GM12878 (cell line): ENCODE data around the gene TNFSF12. TPM values are rescaled to one million over a fixed set of nuclear protein-coding genes. Genes with fewer than 3 reads are reported as not detected.
A peak's percentile ranks its signal among the peaks of the same experiment; 100 is the strongest.

Source experiments
- DPF2 ChIP-seq: fragments of 450-650 bp; IDR thresholded peaks from 2 replicates; pipeline ENCODE4 v1.6.1; 2017; ENCODE audit warnings: mild to moderate bottlenecking
- FOS ChIP-seq: IDR thresholded peaks from 3 replicates; pipeline ENCODE4 v1.6.1; 2011; ENCODE audit warnings: borderline replicate concordance; ENCODE audit not compliant: insufficient read length; ENCODE audit errors: extremely low read depth
- FOXK2 ChIP-seq: fragments of 450-650 bp; IDR thresholded peaks from 2 replicates; pipeline ENCODE4 v1.6.1; 2017; ENCODE audit warnings: mild to moderate bottlenecking, moderate library complexity
- MEF2B ChIP-seq: fragments of 450-650 bp; IDR thresholded peaks from 2 replicates; pipeline ENCODE4 v1.6.1; 2018; ENCODE audit warnings: mild to moderate bottlenecking, moderate library complexity; ENCODE audit not compliant: partially characterized antibody, poor library complexity, severe bottlenecking
- MTA3 ChIP-seq: IDR thresholded peaks from 2 replicates; pipeline ENCODE4 v1.6.1; 2012; ENCODE audit warnings: low read length, inconsistent platforms, borderline replicate concordance
- MYB ChIP-seq: fragments of 150-350 bp; IDR thresholded peaks from 2 replicates; pipeline ENCODE4 v1.6.1; 2014; ENCODE audit warnings: mild to moderate bottlenecking, low read depth, low read length, borderline replicate concordance
- NR2F1 ChIP-seq: fragments of 450-650 bp; conservative IDR thresholded peaks from 2 replicates; pipeline ENCODE4 v1.6.1; 2017; ENCODE audit warnings: mild to moderate bottlenecking
- RB1 ChIP-seq: fragments of 450-650 bp; formaldehyde crosslinking; IDR thresholded peaks from 2 replicates; pipeline ENCODE4 v1.6.1; 2017; ENCODE audit warnings: mild to moderate bottlenecking, borderline replicate concordance
- SREBF2 ChIP-seq: IDR thresholded peaks from 2 replicates; pipeline ENCODE4 v1.6.1; 2012; ENCODE audit warnings: mild to moderate bottlenecking, low read length
- SUPT20H ChIP-seq: IDR thresholded peaks from 2 replicates; pipeline ENCODE4 v1.6.1; 2011; ENCODE audit warnings: low read depth, mild to moderate bottlenecking, low read length, moderate library complexity, borderline replicate concordance; ENCODE audit not compliant: control insufficient read depth
- ZBED1 ChIP-seq: IDR thresholded peaks from 2 replicates; pipeline ENCODE4 v1.6.1; 2016; ENCODE audit warnings: borderline replicate concordance
- ZNF207 ChIP-seq: fragments of 450-650 bp; IDR thresholded peaks from 2 replicates; pipeline ENCODE4 v1.6.1; 2014; ENCODE audit warnings: antibody characterized with exemption, mild to moderate bottlenecking, borderline replicate concordance
- polyA plus RNA-seq, 11 experiments: library from polyadenylated mRNA; depleted of rRNA in 4 of 11; unstranded in 6 of 11; stranded (reverse) in 5 of 11; fragments of >200 nt; fragmentation: Nextera tagmentation in 4 of 11; fragmentation: Illumina TruSeq in 1 of 11; extraction: Ambion mirVana in 4 of 11; extraction: Trizol in 1 of 11; gene quantifications; 1 replicate in 1 of 11; 2 replicates in 10 of 11; pipeline versions ENCODE4 v1.2.1 to v1.2.3, GENCODE V29; 2011 to 2016; ENCODE audit warnings: inconsistent platforms in 2 of 11, missing spikeins in 2 of 11, low read depth in 1 of 11
- total RNA-seq, 4 experiments: library from RNA; depleted of rRNA in 3 of 4; stranded (reverse); fragments of >200 nt in 3 of 4; fragmentation: Illumina TruSeq in 1 of 4; extraction: Trizol in 1 of 4; gene quantifications; 2 replicates each; pipeline versions ENCODE4 v1.2.1 to v1.2.3, GENCODE V29; 2013 to 2021
- TF ChIP-seq, protein P1 (sequence below): fragments of 150-350 bp; IDR thresholded peaks from 2 replicates; pipeline ENCODE4 v1.6.1; 2016; ENCODE audit warnings: low read depth, low read length
- TF ChIP-seq, protein P2 (sequence below), 3 experiments: IDR thresholded peaks in 2 of 3; conservative IDR thresholded peaks in 1 of 3; 2 replicates each; pipeline ENCODE4 v1.5.1; 2011; ENCODE audit warnings: low read depth in 3 of 3, low read length in 3 of 3, mild to moderate bottlenecking in 3 of 3, control low read depth in 2 of 3, moderate library complexity in 2 of 3, inconsistent platforms in 1 of 3, mixed read lengths in 1 of 3; ENCODE audit not compliant: control insufficient read depth in 2 of 3, insufficient read depth in 1 of 3; ENCODE audit errors: extremely low read depth in 1 of 3

Gene TNFSF12
- total and polyA plus RNA-seq, 10 of the 15 experiments (the other 5 are each of a cell fraction or from before 2014, with no cell fraction given): 0.32 to 7.0 (median 2.6) TPM

DNA sequence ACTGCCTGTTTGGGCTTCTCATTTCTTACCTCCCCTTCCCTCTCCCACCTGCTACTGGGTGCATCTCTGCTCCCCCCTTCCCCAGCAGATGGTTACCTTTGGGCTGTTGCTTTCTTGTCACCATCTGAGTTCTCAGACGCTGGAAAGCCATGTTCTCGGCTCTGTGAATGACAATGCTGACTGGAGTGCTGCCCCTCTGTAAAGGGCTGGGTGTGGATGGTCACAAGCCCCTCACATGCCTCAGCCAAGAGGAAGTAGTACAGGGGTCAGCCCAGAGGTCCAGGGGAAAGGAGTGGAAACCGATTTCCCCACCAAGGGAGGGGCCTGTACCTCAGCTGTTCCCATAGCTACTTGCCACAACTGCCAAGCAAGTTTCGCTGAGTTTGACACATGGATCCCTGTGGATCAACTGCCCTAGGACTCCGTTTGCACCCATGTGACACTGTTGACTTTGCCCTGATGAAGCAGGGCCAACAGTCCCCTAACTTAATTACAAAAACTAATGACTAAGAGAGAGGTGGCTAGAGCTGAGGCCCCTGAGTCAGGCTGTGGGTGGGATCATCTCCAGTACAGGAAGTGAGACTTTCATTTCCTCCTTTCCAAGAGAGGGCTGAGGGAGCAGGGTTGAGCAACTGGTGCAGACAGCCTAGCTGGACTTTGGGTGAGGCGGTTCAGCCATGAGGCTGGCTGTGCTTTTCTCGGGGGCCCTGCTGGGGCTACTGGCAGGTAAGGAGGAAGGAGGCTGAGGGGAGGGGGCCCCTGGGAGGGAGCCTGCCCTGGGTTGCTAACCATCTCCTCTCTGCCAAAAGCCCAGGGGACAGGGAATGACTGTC lies 30.4 kb downstream of the TNFSF12 start, which contains the start of gene CD68 (continued):
- TF ChIP-seq MTA3 (peak; percentile 99), ZBED1 (peak; percentile 98), FOS (no peak), NR2F1 (peak; percentile 53), RB1 (no peak), MYB (no peak), ZNF207 (0 out of 2 replicates have a peak, but pooled peaks have one; percentile 55), SREBF2 (no peak), FOXK2 (0 out of 2 replicates have a peak, but pooled peaks have one; percentile 36), MEF2B (no peak), DPF2 (peak; percentile 88), SUPT20H (no peak)
- TF ChIP-seq, protein P1, sequence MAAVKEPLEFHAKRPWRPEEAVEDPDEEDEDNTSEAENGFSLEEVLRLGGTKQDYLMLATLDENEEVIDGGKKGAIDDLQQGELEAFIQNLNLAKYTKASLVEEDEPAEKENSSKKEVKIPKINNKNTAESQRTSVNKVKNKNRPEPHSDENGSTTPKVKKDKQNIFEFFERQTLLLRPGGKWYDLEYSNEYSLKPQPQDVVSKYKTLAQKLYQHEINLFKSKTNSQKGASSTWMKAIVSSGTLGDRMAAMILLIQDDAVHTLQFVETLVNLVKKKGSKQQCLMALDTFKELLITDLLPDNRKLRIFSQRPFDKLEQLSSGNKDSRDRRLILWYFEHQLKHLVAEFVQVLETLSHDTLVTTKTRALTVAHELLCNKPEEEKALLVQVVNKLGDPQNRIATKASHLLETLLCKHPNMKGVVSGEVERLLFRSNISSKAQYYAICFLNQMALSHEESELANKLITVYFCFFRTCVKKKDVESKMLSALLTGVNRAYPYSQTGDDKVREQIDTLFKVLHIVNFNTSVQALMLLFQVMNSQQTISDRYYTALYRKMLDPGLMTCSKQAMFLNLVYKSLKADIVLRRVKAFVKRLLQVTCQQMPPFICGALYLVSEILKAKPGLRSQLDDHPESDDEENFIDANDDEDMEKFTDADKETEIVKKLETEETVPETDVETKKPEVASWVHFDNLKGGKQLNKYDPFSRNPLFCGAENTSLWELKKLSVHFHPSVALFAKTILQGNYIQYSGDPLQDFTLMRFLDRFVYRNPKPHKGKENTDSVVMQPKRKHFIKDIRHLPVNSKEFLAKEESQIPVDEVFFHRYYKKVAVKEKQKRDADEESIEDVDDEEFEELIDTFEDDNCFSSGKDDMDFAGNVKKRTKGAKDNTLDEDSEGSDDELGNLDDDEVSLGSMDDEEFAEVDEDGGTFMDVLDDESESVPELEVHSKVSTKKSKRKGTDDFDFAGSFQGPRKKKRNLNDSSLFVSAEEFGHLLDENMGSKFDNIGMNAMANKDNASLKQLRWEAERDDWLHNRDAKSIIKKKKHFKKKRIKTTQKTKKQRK: no peak
- TF ChIP-seq, protein P2, sequence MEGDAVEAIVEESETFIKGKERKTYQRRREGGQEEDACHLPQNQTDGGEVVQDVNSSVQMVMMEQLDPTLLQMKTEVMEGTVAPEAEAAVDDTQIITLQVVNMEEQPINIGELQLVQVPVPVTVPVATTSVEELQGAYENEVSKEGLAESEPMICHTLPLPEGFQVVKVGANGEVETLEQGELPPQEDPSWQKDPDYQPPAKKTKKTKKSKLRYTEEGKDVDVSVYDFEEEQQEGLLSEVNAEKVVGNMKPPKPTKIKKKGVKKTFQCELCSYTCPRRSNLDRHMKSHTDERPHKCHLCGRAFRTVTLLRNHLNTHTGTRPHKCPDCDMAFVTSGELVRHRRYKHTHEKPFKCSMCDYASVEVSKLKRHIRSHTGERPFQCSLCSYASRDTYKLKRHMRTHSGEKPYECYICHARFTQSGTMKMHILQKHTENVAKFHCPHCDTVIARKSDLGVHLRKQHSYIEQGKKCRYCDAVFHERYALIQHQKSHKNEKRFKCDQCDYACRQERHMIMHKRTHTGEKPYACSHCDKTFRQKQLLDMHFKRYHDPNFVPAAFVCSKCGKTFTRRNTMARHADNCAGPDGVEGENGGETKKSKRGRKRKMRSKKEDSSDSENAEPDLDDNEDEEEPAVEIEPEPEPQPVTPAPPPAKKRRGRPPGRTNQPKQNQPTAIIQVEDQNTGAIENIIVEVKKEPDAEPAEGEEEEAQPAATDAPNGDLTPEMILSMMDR (IDR thresholded peaks at IDR 0.05 in 2 of 3, conservative IDR thresholded peaks at IDR 0.05 in 1 of 3; ENCODE audit: control insufficient read depth in 2 of 3, extremely low read depth in 1 of 3, insufficient read depth in 1 of 3, low read depth in 3 of 3, low read length in 3 of 3): no peak
